SHP77 treated with DMSO at 0.1 percent for 48 hours (cell line): ENCODE data around the gene ELFN2.
"Not testable (repeated sequence)": the region's sequence is repeated elsewhere in the genome, so short reads cannot be mapped to it uniquely, and the experiment has no call there.

Experiments used
- DNase-seq: peaks from one replicate; lab custom pipeline; 2025; lab: John Stamatoyannopoulos, UW

The ELFN2 gene

DNA sequence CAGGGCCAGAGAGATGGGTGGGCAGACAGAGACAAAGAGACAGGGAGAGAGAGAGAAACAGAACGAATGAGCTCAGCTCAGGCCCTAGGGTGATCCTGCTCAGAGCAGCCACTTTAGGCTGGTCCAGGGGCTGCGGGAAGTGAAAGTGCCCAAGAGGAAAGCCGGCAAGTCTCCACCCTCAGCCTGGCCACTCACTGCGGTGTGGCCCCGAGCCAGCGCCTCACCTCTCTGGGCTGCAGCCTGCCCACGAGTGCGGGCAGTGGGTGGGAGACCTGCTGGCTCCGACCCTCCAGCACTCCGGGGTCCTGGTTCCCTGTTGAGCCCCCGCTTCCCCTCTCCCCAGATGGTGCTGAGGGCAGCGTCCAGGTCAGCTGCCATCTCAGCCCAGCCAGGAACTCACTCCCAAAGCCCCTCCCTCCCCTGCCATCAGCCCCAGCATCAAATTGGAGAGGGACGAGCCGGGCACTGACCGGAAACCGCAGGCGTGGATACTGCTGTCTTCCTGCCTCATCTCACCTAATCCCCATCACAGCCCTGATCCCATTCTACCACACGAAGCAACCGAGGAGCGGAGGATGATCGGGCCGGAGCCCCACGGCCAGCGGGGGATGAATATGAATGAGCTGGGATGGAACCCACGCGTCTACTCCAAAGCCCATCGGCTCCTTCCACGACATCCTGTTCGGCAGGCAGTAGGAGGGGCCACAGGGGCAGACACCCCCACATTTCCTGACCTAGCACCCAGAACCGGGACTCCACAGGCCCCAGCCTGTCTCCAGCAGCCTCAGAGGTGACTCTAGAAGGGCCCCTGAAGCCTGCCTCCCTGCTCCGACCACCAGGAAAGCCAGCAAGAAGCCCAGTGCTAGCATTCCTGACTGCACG is 16.9 kb downstream of the ELFN2 start:
- no peak for DNase-seq

DNA sequence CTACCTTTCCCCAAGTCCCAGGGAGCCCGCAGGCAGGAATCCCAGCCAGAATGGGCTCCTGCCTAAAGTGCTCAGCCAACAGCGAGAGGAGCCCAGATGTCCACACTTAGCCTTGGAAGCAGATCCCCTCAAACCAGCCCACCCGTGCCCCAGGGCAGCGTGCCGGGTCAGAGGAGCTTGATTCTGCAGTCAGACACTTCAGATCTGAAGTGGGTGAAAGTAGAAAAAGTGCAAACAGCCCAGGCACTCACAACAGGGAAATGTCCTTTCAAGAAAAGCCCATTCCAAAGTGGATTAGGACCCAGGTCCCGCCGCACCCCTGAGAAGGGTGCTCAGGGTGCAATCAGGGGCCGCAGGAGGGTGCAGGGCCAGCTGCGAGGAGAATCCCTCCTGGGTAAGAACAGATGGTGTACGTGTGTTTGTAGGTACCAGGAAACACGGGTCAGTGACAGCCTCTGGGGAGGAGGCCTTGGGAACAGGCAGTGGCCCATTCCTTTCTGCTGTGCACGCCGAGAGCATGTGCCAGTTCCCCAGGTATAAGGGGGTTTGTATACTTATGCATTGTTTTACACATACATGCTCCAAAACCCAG is 17.7 kb downstream of the ELFN2 start:
- no peak for DNase-seq

DNA sequence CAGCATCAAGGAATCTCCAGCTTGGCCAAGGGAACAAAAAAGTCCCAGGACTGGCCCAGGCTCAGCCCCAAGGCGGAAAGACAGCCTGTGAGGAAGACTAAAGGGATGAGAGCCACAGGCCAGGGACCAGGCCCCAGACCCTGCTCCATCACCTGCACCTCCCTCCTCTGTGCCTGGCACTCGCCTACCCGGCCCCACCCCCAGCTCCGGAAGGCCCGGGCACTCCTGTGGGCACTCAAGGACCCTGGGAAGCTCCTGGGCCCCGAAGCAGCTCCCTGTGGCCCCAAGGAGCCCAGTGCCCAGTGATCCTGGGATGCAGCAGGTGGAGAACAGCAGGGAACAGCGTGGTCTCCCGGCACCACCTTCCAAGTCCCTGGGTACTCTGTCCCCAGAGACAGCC is 18.2 kb downstream of the ELFN2 start:
- DNase-seq = no peak

DNA sequence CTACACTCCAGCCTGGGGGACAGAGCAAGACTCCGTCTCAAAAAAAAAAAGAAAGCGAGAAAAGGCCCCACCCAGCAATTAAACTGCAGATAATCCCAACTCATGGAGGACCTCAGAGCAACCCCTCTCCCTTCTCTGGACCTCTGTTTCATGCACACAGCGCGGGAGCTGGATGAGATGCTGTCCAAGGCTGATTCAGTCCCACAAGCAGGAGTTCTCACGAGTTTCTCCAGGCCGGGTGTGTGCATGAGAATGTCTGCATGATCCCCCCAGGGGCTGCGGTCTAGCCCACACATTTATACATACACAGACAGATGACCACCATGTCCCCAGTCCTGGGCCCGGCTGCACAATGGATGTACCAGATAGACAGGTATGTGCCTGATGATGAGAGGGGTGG is 19.4 kb downstream of the ELFN2 start:
- no peak for DNase-seq

DNA sequence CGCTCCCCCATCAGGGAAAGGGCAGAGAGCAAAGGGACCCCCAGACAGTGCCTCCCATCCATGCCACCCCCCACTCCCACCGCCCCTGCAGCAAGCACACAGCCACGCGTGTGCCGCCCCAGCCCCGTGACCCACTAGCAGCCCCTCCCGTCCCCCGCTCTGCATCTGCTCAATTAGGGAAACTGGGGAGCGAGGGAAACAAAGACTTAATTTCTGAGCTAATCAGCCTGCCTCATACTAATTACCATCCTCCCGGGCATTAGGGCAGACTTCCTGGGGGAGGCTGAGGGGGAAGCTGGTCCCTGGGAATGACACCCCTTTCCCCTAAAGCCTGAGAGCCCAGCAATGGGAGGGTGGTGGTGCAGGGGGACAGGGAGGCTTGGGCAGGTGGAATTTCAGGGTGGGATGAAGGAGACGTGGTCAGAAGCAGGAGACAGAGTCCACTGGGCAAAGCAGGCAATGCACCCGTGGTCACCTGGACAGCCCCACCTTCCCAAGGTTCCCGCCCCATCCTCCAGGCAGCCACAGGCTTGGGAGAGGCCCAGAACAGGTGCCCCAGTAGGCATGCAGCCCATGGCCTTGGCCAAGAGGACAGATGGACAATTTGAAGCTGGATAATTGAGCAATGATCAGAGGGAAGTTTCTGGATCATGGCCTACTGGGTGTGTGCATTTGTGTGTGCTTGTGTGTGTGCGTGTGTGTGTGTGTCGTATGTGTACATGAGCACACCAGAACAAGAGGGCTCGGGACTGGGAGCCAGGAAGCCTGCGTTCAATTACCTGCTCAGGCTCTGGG is 20.6 kb downstream of the ELFN2 start:
- no peak for DNase-seq

DNA sequence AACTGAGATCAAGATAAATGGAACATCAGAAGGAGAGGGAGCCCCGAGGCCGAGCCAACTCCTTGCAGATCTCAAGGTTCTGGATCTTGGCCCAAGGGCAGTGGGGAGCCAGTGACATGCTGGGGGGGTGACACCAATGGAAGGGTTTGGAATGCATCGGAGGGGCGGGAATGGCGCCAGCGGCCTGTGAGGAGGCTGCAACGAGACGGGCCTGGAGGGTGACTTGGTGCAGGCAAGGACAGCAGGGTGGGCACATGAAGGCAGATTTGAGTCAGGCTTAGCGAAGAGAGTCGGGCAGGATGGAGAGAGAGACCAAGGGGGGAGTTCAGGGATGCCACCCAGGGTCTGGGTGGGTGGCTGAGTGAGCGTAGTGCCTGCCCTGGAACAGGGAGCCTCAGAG is 23.2 kb downstream of the ELFN2 start:
- no peak for DNase-seq

DNA sequence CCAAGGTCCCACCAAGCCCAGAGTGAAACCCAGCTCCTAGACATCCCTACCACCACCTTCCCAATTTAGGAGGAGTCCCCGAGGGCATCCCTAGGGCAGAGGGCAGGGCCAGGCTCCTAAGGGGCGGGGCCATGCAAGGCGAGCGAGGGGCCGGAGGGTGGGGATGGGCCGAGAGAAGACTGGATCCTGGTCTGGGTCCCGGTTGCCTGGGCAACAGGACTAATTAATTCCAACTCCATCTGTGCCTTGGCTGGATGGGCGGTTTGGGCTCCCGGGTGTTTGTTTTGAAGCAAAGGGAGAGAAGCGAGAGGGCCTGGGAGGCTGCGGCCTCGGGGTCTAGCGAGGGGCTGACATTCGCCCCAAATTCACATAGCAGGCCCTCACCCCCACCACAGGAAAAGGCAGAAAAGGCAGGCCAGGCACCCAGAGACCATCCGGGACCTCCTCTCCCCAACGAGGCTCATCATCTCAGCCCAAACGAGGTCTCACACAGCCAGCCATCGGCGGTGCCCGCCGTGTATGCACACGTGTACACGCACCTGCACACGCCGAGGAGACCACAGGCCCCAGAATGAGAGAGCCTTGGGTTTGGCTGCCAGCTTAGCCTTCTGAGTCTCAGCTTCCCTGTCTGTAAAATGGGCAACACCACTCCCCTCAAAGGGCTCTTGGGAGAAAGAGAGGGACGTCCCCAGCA is 23.9 kb downstream of the ELFN2 start:
- no peak for DNase-seq

DNA sequence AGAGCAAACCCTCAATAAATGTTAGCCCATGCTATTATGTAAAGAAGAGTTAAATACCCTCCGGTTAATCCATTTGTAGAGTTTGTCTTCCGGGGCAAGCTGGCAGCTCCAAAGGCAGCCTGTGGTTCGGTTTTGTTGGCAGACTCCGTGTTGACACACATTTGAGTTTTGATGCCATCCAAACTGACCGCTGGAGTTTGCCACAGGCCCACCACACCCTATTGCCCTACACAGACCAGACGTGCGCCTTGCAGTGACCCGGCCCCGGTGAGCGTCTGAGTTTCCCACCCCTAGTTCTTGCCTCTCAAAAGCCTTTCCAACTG is 25.1 kb downstream of the ELFN2 start:
- DNase-seq = no peak

DNA sequence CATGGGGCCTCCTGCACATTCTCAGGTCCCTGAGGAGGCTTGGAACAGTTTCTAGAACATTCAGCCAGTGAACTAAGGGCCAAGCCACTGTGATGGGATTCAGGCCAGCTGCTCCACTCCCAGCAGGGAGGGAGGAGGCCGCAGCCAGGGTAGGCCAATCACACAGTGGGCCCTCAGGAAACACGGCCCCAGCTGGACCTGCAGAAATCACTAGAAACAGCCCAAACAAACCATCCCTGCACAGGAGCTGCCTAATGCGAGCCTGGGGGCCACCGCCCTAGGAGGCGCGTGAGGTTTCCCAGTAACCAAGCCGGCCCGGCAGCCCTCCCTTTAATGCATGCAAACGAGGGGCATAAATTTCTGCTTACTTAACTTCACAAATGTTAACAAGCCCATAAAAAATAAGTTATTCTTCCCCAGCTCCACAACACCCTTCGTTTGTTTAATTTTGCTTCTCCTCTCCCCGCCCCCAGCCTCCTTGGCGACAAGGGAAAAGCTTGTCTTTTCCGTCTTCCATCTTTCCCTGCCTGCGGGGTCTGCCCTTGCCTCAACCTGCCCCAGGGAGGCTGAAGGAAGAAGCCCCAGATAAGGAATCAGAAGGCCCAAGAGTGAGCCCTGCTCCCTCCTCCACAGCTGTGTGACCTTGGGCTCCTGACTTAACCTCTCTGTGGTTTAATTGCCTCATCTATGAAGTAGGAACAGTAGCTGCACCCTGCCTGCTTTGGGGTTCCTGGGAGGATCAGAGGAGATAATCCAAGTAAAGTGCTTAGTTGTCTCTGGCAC is 25.7 kb downstream of the ELFN2 start:
- no peak for DNase-seq

DNA sequence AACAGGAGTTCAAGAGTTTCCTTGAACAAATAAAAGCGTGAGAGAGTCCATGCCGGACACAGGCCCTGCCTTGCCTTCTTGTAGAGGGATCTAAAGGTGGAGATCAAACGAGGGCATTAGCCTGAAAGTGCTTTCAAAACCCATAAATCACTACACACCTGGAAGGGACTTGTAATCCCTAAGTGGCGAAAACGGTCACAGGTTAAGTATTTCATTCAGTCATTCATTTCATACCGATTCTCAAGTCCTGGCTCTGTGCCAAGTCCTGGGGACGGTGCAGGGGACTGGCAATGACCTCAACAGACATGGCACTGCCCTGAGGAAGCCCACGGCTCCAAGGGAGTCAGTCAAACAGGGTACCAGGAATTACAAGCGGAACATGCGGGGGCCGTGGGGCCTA is 26.6 kb downstream of the ELFN2 start:
- DNase-seq = no peak

DNA sequence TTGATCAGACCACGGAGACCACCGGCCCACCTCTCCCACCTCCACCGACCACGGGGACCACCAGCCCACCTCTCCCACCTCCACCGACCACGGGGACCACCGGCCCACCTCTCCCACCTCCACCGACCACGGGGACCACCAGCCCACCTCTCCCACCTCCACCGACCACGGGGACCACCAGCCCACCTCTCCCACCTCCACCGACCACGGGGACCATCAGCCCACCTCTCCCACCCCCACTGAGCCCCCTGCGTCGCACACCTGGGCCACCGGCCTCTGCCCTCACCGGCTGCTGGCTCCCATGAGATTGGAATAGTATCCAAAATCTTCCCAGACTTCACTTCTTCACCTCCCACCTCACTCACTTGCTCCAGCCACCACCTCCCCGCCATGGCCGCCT is 27.8 kb downstream of the ELFN2 start:
- DNase-seq = not testable (repeated sequence)

DNA sequence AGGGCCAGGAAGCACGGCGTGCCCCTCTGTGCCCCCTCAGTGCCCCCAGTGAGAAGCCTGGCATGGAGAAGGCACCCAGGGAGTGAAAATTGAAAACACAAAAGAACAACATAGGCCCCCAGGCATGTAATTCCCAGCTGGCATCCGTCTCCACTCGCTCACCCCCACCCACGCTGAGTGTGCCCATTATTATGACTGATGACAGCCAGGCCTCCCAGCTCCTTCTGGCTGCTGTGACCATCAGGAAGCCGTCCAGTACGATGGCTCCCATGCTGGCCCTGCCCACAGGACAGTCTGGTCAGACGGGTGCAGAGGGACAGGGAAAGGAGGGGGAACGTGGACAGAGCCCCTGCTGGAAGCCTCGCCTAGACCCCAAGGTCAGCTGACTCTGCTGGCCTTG is 30.1 kb downstream of the ELFN2 start:
- no peak for DNase-seq

DNA sequence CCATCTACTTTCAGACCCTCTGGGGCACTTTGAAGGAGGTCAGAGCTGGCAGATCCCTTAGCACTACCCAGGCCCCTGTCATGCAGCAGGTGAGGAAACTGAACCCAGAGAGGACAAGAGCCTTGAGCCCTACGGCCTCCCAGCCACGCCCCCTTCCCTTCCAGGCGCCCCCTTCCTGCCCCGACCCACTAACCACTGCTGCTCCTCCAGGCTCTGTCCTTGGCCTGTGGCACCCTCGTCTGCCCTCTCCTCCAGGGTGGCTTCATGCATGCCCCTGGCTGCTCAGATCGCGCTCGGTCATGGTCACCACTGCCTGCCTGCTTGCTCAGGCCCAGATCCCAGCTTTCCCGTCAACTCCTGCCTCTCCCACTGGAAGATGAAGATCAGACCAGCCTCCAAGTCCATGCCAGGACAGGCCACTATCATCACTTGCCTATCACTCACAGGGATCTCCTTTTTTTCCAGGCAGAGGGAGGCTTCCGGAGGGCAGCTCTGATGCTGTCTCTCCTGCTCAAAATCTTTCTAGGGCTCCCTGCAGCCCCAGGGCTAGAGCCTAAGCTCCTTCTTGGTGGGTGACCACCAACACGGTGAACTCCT is 30.7 kb downstream of the ELFN2 start:
- no peak for DNase-seq

DNA sequence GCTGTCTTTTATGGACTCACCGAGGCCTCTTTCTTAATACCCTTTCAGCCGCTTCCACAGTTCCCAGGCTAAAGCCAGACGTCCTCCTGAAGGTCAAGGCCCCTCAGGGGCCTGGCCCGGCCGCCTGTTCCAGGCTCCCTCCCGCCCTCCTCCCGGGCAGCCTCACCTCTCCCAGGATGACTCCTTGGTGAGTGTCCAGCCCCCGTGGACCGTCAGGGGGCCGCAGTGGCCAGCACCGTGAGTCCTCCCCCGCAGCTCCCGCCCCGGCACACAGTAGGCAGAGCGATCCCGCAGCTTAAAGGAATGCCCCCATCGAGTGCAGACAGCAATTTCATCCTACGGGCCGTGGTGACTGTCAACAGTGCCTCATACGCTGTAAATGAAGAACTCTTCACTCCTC is 32.9 kb downstream of the ELFN2 start:
- DNase-seq = no peak

DNA sequence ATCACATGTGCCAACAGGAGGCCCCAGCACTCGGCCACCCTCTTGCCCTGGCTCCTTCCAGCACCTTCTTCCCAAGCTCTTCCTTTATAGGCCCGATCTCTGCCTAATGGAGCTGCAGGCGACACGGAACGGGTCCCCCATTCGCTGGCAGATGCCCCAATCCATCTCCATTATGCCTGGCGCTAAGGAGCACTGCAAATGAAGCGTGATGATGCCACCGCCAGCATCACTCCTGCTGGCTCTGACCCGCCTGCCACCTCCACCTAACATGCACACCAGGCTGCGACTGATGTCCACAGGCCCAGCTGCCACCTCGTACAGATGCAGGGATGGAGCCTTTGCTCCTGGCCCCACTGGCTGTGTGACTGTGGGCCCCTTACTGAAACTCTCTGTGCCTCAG is 33.5 kb downstream of the ELFN2 start:
- no peak for DNase-seq

DNA sequence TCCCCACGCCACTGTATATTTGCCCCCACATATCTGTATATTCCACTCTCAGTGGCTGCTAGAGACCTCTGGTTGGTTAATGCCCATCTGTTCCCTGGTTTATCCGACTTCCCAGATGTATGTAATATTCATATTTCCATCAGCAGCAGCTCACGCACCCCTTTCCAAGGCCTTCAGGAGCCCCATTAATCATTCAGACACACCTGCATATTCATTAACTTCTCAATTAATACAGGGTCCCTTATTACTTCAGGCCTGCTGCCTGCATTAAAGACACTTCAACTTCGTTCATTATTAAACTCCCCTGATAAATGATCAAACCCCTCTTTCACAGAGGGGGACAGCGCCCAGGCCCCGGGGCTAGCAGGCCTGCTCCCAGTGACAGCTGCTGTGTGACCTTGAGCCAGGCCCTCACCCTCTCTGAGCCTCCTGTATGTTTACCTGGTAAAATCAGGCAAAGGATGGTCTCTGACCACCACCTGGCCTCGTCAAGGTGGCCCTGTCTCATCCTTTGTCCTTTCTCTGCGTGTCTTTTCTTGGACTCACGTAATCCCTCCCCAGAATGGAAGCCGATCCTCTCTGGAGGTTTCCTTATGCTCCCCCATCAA is 34.5 kb downstream of the ELFN2 start:
- DNase-seq = no peak

DNA sequence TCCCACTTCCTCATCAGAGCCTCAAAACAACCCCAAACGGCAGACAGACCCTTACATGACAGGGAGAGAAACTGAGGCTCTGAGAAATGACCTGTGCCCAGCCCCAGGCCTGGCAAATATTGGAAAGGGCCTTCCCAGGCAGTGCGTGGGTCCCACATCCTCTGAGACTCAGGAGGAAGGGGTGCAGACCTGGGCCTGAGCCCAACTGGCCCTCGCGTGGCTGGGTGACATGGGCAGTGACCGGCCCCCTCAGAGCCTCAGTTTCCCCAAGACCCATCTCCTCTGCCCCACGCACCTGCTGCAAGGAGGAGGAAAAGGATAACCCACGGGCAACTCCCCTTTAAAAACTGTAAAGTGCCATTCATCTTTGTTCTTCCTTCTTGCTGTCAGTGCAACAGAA is 35.6 kb downstream of the ELFN2 start:
- no peak for DNase-seq

DNA sequence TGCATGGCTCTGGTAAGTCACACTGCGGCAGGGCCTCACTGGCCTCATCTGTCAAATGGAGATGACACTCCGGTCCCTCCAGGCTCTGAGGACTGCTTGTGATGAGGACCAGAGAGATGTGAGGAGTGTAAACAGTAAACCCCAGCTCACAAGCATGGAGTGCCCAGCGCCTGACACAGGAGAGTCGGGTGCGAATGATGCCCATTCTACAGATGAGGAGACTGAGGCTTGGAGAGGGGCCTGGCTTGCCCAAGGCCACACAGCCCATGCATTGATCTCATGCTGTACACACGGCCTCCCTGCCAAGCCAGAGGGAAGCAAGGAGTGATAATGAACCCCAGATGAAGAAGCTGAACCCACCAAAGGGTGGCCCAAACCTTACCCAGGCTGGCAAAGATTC is 37.2 kb downstream of the ELFN2 start:
- no peak for DNase-seq

DNA sequence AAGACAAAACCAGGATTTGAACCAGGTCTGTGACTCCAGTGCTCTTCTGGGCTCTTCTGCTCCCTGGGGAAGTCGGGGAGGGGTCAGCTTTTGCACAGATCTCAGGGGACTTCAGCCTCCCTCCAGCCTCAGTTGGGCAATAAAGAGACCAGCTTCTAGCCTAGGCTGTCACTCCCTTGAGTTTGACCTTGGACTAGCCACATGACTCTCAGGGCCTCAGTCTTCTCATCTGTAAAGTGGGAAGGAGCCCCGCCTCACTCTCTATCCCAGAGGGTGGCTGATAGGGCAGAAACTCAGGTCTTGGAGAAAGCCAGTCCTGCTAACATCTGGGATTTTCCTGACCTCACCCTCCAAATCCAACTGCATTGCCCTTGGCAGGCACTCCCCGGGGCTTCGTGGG is 38.7 kb downstream of the ELFN2 start:
- no peak for DNase-seq

DNA sequence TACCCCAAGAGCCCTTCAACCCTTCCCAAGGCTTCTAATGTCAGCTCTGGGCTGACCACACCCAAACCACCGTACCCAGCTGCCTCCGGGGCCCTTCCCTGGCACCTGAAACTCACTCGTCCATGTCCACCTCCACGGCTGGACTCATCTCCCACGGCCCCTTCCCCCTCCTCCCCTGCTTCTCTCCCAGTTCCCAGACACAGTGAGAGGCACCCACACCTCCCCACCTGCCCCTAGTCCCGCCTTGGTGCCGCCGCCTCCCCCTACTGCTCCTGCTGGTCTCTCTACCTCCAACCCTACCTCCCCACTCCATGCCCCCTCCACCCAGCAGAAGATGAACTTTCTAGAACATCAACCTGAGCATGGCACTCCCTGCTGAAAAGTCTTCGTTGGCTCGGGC is 39.5 kb downstream of the ELFN2 start:
- DNase-seq = no peak

DNA sequence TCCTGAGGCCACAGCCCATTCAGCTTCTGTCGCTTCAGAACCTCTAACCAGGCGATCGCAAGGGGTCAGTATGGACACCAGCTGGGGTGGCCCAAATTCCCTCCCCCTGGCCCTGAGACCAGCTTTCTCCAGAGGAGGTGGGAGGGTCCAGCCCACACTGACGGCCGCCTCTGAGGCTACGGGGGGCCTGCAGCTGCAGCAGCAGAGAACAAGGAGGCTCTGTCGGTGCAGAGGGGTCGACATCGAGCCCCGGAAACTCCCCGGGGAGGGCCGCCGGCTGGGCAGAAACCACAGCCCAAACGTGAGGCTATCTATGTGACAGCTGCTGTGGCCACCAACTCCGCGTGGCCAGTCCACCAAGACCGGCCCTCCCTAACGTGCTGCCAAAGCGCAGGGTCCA is 40.8 kb downstream of the ELFN2 start:
- DNase-seq = no peak
